ENCODE data around the gene GSE1.

GSE1 gene

GRCh38 chr16:85612801-85613603, at the start of gene GSE1:
Gene GSE1 (plus strand): TSS chr16:85613322. CDS start chr16:85613392, 70 bp downstream.
- peak; percentile 59 for DNase-seq

- no peak for DNase-seq
Observed at GRCh38 chr16:85563515-85564276, 49.4 kb upstream of the GSE1 start.

GRCh38 chr16:85564277-85565051, 48.7 kb upstream of the GSE1 start:
- DNase-seq = no peak

GRCh38 chr16:85565340-85565739, 47.8 kb upstream of the GSE1 start:
- no peak for DNase-seq

- DNase-seq = no peak
Observed at GRCh38 chr16:85565801-85566526, 47.2 kb upstream of the GSE1 start.

GRCh38 chr16:85566561-85567100, 46.5 kb upstream of the GSE1 start:
- DNase-seq = no peak

- no peak for DNase-seq
Observed at GRCh38 chr16:85567101-85567866, 45.8 kb upstream of the GSE1 start.

- no peak for DNase-seq
Observed at GRCh38 chr16:85567935-85568334, 45.2 kb upstream of the GSE1 start.

GRCh38 chr16:85568519-85568918, 44.6 kb upstream of the GSE1 start:
- DNase-seq = no peak

GRCh38 chr16:85569039-85569614, 44.0 kb upstream of the GSE1 start:
- no peak for DNase-seq

- peak; percentile 39 for DNase-seq
Observed at GRCh38 chr16:85569615-85570212, 43.4 kb upstream of the GSE1 start.

- no peak for DNase-seq
Observed at GRCh38 chr16:85570213-85570734, 42.8 kb upstream of the GSE1 start.

GRCh38 chr16:85570735-85571562, 42.2 kb upstream of the GSE1 start:
- peak; percentile 57 for DNase-seq

GRCh38 chr16:85571563-85571812, 41.6 kb upstream of the GSE1 start:
- no peak for DNase-seq

- DNase-seq = no peak
Observed at GRCh38 chr16:85571813-85572619, 41.1 kb upstream of the GSE1 start.

GRCh38 chr16:85573045-85573695, 40.0 kb upstream of the GSE1 start:
- no peak for DNase-seq

GRCh38 chr16:85573696-85574641, 39.2 kb upstream of the GSE1 start:
- DNase-seq = no peak

Data from CD4-positive, alpha-beta T cell treated with Interleukin-4 for 4 hours (primary cell).